ENCODE data around the gene SFRP5. TPM values are rescaled to one million over a fixed set of nuclear protein-coding genes. Genes with fewer than 3 reads are reported as not detected.

Gene SFRP5
- total RNA-seq, 1 experiment from 2014 or later = 3.5 TPM

GRCh38 chr10:97810446-97810845 lies 38.6 kb upstream of the SFRP5 start:
- ATAC-seq (no peak), DNase-seq (ENCODE audit: low spot score) (no peak)
- peaks cover 14% of the 10 kb centered on the region for H3K4me1 Mint-ChIP-seq
- H3K9me3 Mint-ChIP-seq = no peaks in the 10 kb centered on the region
- ChIA-PET CTCF (no interaction called here), POLR2A (no interaction called here)
- TF ChIP-seq IRF1 (CRISPR knock-in tag; IDR thresholded peaks at IDR 0.05) = no peak
- TF ChIP-seq, protein P1, sequence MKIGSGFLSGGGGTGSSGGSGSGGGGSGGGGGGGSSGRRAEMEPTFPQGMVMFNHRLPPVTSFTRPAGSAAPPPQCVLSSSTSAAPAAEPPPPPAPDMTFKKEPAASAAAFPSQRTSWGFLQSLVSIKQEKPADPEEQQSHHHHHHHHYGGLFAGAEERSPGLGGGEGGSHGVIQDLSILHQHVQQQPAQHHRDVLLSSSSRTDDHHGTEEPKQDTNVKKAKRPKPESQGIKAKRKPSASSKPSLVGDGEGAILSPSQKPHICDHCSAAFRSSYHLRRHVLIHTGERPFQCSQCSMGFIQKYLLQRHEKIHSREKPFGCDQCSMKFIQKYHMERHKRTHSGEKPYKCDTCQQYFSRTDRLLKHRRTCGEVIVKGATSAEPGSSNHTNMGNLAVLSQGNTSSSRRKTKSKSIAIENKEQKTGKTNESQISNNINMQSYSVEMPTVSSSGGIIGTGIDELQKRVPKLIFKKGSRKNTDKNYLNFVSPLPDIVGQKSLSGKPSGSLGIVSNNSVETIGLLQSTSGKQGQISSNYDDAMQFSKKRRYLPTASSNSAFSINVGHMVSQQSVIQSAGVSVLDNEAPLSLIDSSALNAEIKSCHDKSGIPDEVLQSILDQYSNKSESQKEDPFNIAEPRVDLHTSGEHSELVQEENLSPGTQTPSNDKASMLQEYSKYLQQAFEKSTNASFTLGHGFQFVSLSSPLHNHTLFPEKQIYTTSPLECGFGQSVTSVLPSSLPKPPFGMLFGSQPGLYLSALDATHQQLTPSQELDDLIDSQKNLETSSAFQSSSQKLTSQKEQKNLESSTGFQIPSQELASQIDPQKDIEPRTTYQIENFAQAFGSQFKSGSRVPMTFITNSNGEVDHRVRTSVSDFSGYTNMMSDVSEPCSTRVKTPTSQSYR (CRISPR knock-in tag; IDR thresholded peaks at IDR 0.05) = no peak
- TF ChIP-seq ATF6 (CRISPR knock-in tag; IDR thresholded peaks at IDR 0.05) = no peak
- no peak for TF ChIP-seq ZNF671 (CRISPR knock-in tag; IDR thresholded peaks at IDR 0.05)
- TF ChIP-seq ZNF416 (CRISPR knock-in tag; IDR thresholded peaks at IDR 0.05) = no peak
- TF ChIP-seq TCF7 (CRISPR knock-in tag; IDR thresholded peaks at IDR 0.05; ENCODE audit: low read depth) = no peak
- no peak for TF ChIP-seq E2F1 (CRISPR knock-in tag; IDR thresholded peaks at IDR 0.05)
- no peak for TF ChIP-seq ELF4 (CRISPR knock-in tag; IDR thresholded peaks at IDR 0.05; ENCODE audit: low read depth)
- no peak for TF ChIP-seq ZSCAN18 (CRISPR knock-in tag; IDR thresholded peaks at IDR 0.05)
- TF ChIP-seq CREB1 (CRISPR knock-in tag; IDR thresholded peaks at IDR 0.05) = no peak
- no peak overlapping the region for H3K27ac Mint-ChIP-seq
- no peaks in the 10 kb centered on the region for H3K36me3 Mint-ChIP-seq
- H3K27me3 Mint-ChIP-seq (ENCODE audit: low read depth) = no peaks in the 10 kb centered on the region; the same call in none of the 2 replicates
- no peak overlapping the region for H3K4me3 Mint-ChIP-seq

DNA sequence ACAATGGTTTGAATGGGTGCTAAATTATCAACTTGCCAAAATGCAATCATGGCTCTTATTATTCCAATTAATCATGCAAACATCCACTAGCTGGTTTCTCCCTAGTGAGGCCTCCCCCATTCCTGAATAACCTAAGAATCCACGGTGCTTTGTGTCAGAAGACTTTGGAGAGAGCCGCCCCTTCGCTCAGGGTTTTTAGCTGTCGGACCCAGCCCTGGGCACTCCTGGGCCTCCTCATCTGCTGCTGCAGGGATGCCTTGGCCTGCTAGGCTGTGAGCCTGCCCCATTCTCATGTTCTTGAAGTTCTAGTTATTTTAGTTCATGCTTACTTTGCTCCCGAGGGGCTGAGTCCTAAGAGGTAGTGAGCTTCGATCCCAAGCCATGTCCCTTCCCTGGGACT lies 34.1 kb upstream of the SFRP5 start:
- POLR2A ChIA-PET = no interaction called here
- H3K4me3 Mint-ChIP-seq = no peak overlapping the region
- no peaks in the 10 kb centered on the region for H3K9me3 Mint-ChIP-seq
- CTCF ChIA-PET = interaction anchor here (1.1 to 3.7 kb wide), 4 partner anchors 14 to 223 kb away, joined by 3 to 18 read pairs (median 5); no protein-coding TSS in a partner anchor
- H3K27ac Mint-ChIP-seq = no peak overlapping the region
- ATAC-seq (0 out of 2 replicates have a peak, but pooled peaks have one; percentile 31), DNase-seq (ENCODE audit: low spot score) (no peak)
- H3K27me3 Mint-ChIP-seq (ENCODE audit: low read depth) = no peaks in the 10 kb centered on the region; the same call in 1 of the 2 replicates
- H3K36me3 Mint-ChIP-seq = no peaks in the 10 kb centered on the region
- H3K4me1 Mint-ChIP-seq = peaks cover 18% of the 10 kb centered on the region
- TF ChIP-seq SP1 (CRISPR knock-in tag; conservative IDR thresholded peaks at IDR 0.05) = no peak
- no peak for TF ChIP-seq ZNF121 (CRISPR knock-in tag; IDR thresholded peaks at IDR 0.05)
- no peak for TF ChIP-seq ZSCAN18 (CRISPR knock-in tag; IDR thresholded peaks at IDR 0.05)
- TF ChIP-seq SOX15 (CRISPR knock-in tag; IDR thresholded peaks at IDR 0.05) = no peak
- no peak for TF ChIP-seq FOXP1 (CRISPR knock-in tag; IDR thresholded peaks at IDR 0.05; ENCODE audit: borderline replicate concordance)
- no peak for TF ChIP-seq JAZF1 (CRISPR knock-in tag; IDR thresholded peaks at IDR 0.05)
- TF ChIP-seq ZNF423 (CRISPR knock-in tag; IDR thresholded peaks at IDR 0.05) = no peak
- TF ChIP-seq NFE2L1 (CRISPR knock-in tag; IDR thresholded peaks at IDR 0.05) = no peak
- TF ChIP-seq, protein P1 (CRISPR knock-in tag; IDR thresholded peaks at IDR 0.05) = no peak
- TF ChIP-seq, protein P2, sequence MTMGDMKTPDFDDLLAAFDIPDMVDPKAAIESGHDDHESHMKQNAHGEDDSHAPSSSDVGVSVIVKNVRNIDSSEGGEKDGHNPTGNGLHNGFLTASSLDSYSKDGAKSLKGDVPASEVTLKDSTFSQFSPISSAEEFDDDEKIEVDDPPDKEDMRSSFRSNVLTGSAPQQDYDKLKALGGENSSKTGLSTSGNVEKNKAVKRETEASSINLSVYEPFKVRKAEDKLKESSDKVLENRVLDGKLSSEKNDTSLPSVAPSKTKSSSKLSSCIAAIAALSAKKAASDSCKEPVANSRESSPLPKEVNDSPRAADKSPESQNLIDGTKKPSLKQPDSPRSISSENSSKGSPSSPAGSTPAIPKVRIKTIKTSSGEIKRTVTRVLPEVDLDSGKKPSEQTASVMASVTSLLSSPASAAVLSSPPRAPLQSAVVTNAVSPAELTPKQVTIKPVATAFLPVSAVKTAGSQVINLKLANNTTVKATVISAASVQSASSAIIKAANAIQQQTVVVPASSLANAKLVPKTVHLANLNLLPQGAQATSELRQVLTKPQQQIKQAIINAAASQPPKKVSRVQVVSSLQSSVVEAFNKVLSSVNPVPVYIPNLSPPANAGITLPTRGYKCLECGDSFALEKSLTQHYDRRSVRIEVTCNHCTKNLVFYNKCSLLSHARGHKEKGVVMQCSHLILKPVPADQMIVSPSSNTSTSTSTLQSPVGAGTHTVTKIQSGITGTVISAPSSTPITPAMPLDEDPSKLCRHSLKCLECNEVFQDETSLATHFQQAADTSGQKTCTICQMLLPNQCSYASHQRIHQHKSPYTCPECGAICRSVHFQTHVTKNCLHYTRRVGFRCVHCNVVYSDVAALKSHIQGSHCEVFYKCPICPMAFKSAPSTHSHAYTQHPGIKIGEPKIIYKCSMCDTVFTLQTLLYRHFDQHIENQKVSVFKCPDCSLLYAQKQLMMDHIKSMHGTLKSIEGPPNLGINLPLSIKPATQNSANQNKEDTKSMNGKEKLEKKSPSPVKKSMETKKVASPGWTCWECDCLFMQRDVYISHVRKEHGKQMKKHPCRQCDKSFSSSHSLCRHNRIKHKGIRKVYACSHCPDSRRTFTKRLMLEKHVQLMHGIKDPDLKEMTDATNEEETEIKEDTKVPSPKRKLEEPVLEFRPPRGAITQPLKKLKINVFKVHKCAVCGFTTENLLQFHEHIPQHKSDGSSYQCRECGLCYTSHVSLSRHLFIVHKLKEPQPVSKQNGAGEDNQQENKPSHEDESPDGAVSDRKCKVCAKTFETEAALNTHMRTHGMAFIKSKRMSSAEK (CRISPR knock-in tag; IDR thresholded peaks at IDR 0.05; ENCODE audit: borderline replicate concordance) = no peak
